Tibial artery (tissue), 4 donors: Measurements from ENCODE around the gene SOX5.

Experiments
- DNase-seq, 2 donors: peaks; one replicate each; pipeline ENCODE4 v3.0.0-alpha.2; 2019
- H3K27ac ChIP-seq, 2 donors: fragments of 200-600 bp; sonication (generic) in 1 of 2; 1 replicate in 1 of 2; 2 replicates in 1 of 2; pipeline ENCODE4 v1.5.1; 2018 to 2019; ENCODE audit warnings: mild to moderate bottlenecking in 1 of 2
- H3K27me3 ChIP-seq, 2 donors: fragments of 200-600 bp; sonication (generic) in 1 of 2; one replicate each; pipeline versions ENCODE4 v1.5.1 to v1.6.0; 2016 to 2019
- H3K36me3 ChIP-seq, 3 donors: fragments of 200-600 bp; sonication (generic) in 2 of 3; one replicate each; pipeline ENCODE4 v1.5.1; 2016 to 2019; ENCODE audit warnings: mild to moderate bottlenecking in 2 of 3
- H3K4me1 ChIP-seq, 4 donors: fragments of 200-600 bp; sonication (generic) in 2 of 4; 1 replicate in 3 of 4; 2 replicates in 1 of 4; pipeline ENCODE4 v1.5.1; 2016 to 2019
- H3K4me3 ChIP-seq, 2 donors: fragments of 200-600 bp; sonication (generic) in 1 of 2; 1 replicate in 1 of 2; 2 replicates in 1 of 2; pipeline ENCODE4 v1.5.1; 2018 to 2019; ENCODE audit warnings: mild to moderate bottlenecking in 2 of 2
- H3K9me3 ChIP-seq, 3 donors: fragments of 200-600 bp; sonication (generic) in 1 of 3; one replicate each; pipeline ENCODE4 v1.5.1; 2016 to 2019
- CTCF ChIP-seq, 2 experiments: fragments of 200-600 bp in 1 of 2; fragments of 450-650 bp in 1 of 2; IDR thresholded peaks; one replicate each; pipeline ENCODE4 v1.5.1; 2017 to 2019; ENCODE audit warnings: antibody characterized with exemption in 2 of 2, mild to moderate bottlenecking in 1 of 2, moderate library complexity in 1 of 2
- intact Hi-C: fragments of 100-400 bp; cut with DNase I; formaldehyde crosslinking; loops from one replicate; pipeline ENCODE4 v1.15.0; 2023; ENCODE audit warnings: low total_unique reads

The SOX5 gene

GRCh38 chr12:23587833-23588559 lies 361.5 kb downstream of the SOX5 start:
- Histone ChIP-seq H3K27me3 (no peaks in the 10 kb centered on the region), H3K4me3 (no peak overlapping the region), H3K9me3 (no peaks in the 10 kb centered on the region), H3K36me3 (no peaks in the 10 kb centered on the region), H3K27ac (no peak overlapping the region), H3K4me1 (peaks cover 0 to 13% (median 0%) of the 10 kb centered on the region in 4 donors)
- intact Hi-C loops = no loop called here
- no peak for TF ChIP-seq CTCF (IDR thresholded peaks at IDR 0.05)
- DNase-seq = no peak

- Histone ChIP-seq H3K4me1 (no peaks in the 10 kb centered on the region), H3K27me3 (no peaks in the 10 kb centered on the region), H3K27ac (no peak overlapping the region), H3K4me3 (no peak overlapping the region), H3K36me3 (no peaks in the 10 kb centered on the region), H3K9me3 (no peaks in the 10 kb centered on the region)
- TF ChIP-seq CTCF (IDR thresholded peaks at IDR 0.05) = no peak
- intact Hi-C loops = no loop called here
- no peak for DNase-seq
These were observed 363.7 kb downstream of the SOX5 start for GRCh38 chr12:23585782-23586163.

GRCh38 chr12:23585156-23585781 lies 364.2 kb downstream of the SOX5 start:
- no peaks in the 10 kb centered on the region for H3K9me3 ChIP-seq
- no peaks in the 10 kb centered on the region for H3K36me3 ChIP-seq
- DNase-seq = no peak
- no peaks in the 10 kb centered on the region for H3K27me3 ChIP-seq
- H3K4me3 ChIP-seq = no peak overlapping the region
- H3K4me1 ChIP-seq = no peaks in the 10 kb centered on the region
- intact Hi-C loops = no loop called here
- TF ChIP-seq CTCF (IDR thresholded peaks at IDR 0.05) = no peak
- no peak overlapping the region for H3K27ac ChIP-seq

- Histone ChIP-seq H3K27ac (no peak overlapping the region), H3K4me3 (no peak overlapping the region), H3K4me1 (no peaks in the 10 kb centered on the region), H3K36me3 (no peaks in the 10 kb centered on the region), H3K9me3 (no peaks in the 10 kb centered on the region), H3K27me3 (no peaks in the 10 kb centered on the region)
- DNase-seq = no peak
- TF ChIP-seq CTCF (IDR thresholded peaks at IDR 0.05) = no peak
- intact Hi-C loops = no loop called here
These were observed 367.6 kb downstream of the SOX5 start for GRCh38 chr12:23581913-23582312.

- Histone ChIP-seq H3K9me3 (no peaks in the 10 kb centered on the region), H3K27ac (no peak overlapping the region), H3K27me3 (no peaks in the 10 kb centered on the region), H3K4me3 (no peak overlapping the region), H3K4me1 (no peaks in the 10 kb centered on the region), H3K36me3 (no peaks in the 10 kb centered on the region)
- intact Hi-C loops = no loop called here
- no peak for TF ChIP-seq CTCF (IDR thresholded peaks at IDR 0.05)
- no peak for DNase-seq
These were observed 370.2 kb downstream of the SOX5 start for GRCh38 chr12:23579257-23579656.
